ENCODE data around the gene TRPM1.

Gene TRPM1

GRCh38 chr15:31046759-31047359 lies 54.7 kb downstream of the TRPM1 start:
- DNase-seq = no peak

GRCh38 chr15:31045606-31046005 lies 55.9 kb downstream of the TRPM1 start:
- DNase-seq = no peak

DNA sequence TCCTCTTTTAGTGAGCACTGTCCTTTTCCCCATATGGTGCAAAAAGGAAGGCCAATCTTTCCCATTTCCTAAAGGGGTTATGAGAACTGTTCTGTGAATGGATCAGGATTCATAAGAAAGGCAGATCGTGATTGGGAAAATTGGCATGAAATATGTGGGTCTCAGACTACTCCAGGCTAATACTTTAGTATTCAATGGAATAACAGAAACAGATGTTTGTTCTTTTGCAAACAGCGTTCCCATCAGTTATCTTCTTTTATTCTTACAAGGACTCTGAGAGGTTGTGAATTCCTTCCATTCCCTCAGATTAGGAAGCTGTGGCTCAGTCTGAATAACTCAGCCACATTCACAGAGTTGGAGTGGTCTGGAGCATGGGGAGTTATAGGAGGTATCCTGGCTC lies 58.8 kb downstream of the TRPM1 start:
- DNase-seq = no peak

- no peak for DNase-seq
Measured at GRCh38 chr15:31041610-31042009, 59.9 kb downstream of the TRPM1 start.

- no peak for DNase-seq
Measured at GRCh38 chr15:31040611-31041010, 60.9 kb downstream of the TRPM1 start.

DNA sequence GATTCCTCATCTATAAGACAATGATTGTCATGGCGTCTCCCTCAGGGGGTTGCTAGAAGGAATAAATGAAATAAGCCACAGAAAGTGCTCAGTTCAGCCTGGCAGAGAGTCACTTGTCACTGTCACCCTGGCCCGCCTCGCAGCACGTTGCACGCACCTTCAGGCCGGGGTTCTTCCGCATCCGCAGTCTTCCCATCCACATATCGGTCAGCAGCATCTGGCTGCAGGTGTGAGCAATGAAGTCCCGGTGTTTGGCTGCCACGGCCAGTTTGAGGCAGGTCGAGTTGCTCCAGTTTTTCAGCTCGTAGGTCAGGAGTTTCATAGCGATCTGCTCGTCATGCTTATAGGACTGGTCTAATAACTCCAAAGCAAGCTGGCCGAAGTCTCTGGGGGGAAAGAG lies 61.6 kb downstream of the TRPM1 start:
- DNase-seq = no peak

GRCh38 chr15:31037731-31038477 lies 63.6 kb downstream of the TRPM1 start:
- no peak for DNase-seq

- no peak for DNase-seq
Measured at GRCh38 chr15:31036783-31037182, 64.7 kb downstream of the TRPM1 start.

GRCh38 chr15:31035610-31036009 lies 65.9 kb downstream of the TRPM1 start:
- no peak for DNase-seq

DNA sequence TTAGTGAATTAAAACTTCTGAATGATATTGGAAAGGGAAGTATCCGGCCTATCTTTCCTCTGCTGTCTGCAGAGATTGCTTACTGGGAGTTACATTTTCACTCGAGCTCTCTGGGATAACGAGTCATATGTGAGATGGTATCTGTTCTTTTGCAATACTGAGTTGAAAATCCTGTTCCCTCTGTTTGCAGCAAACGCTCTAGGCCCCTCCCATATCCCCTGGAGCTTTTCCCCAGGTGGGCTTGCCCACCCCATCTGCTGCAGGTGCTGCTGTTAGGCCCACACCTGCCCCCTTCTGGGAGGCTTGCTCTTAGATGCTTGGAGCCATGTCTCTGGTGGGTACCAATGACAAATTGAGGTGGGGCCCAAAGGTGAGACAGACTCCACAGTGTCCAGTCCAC lies 67.4 kb downstream of the TRPM1 start:
- no peak for DNase-seq

DNA sequence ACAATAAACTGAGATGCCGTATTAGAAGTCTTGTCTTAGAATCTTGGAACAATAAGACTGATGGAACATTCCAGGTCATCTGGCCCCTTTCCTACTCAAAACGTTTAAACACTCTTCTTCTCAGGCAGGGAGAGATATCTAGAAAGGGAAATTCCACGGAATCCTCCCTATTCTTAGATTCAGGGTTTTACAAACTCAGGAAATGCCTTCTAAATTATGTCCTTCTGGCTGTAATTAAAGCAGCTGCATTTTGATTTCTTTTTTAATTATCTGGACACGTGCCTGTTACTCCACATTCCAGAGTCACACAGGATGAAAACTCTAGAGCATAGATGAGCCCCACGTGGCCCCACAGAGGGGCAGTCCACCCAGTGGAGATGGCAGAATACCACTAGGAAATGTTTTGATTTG lies 68.6 kb downstream of the TRPM1 start:
- DNase-seq = no peak

DNA sequence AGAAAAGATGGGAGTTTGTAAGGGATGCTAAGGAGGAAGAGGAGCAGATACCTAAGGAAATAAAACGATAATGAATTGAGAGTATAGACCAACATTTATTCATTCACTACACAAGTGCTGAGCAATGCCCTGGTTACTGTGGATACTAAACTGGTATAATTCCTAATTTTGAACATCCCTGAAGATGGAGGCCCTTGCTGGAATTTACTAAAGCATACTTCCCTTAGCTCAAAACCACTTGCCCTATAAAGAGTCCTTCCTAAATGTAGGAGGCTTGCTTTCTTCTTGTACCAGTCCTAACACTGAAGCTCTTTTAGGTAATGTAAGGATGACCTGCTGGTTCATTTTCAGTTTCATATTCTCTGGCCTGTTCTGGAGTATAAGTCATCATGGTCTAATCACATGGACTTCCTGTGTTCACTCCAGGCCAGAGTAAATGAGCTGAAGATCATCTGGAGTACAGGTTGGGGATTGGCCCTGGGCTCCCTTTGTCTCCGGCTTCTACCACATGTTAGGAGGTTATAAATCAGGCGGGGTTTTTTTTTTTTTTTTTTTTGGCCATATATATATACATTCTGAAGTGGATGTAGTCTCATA lies 70.0 kb downstream of the TRPM1 start:
- DNase-seq = no peak

DNA sequence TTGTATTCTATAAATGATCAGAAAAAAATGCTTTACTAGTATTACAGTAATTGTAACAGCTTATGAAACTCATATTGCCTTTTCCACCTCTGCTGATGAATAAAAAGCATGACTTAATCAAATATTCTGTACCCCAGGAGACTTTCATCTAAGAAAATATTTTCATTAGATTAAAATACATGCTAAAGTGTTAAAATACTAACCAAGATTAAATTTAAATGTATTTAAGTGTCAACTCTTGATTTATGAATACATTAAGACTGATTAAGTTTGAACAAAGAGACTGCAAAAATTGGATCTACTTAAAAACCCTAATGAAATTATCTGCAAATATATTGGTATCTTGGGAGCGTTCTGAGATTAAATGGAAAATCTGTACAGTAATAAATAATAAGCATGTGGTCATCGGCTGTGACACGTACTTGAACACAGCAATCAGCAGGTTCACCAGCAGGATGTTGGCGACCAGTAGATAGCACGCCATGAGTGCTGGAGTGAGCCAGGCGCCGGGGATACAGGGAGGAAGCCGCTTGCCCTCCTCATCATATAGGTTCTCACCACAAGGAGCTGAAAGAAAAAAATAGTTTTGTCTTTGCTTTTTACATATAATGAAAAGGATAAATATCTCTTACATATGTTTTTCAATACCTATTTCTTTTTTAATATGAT lies 73.5 kb downstream of the TRPM1 start:
- DNase-seq = no peak

GRCh38 chr15:31025996-31026395 lies 75.5 kb downstream of the TRPM1 start:
- no peak for DNase-seq

- DNase-seq = no peak
Measured at GRCh38 chr15:31024979-31025378, 76.5 kb downstream of the TRPM1 start.

DNA sequence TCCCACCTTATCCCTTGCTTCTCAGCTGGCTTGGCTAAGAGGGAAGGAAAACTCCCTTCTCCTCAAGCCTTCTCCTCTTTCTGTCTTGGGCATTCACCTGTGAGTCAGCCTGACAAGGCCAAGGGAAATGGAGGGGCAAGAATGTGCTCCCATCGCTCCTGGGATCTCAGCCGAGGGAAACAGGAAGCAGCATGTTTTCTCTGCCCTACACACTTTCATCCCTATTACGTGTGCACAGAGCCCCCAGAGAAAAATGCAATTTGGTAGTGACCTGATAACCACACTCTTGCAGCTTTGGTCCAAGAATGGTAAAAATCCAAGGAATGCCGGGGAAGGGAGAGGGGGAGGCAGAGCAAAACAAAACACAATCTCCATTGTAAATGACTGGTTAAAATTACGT lies 77.2 kb downstream of the TRPM1 start:
- no peak for DNase-seq

DNA sequence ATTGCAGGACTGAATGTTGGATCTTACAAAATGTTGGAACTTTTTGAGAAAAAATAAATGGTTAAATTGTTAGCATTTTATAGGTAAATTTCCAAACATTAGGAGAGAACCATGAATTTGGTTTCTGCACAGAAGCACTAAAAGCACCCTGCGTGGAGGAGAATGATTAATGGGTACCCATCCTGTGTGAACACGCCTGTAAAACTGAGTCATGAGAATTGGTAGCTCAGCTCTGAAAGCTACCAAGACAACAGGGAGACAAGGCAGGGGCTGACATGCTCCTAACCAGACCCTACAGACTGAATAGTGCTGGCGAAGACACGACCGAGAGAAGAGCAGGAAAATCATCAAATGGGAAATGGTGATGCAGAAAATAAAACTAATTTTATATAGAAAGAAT lies 77.7 kb downstream of the TRPM1 start:
- DNase-seq = no peak

- DNase-seq = no peak
Measured at GRCh38 chr15:31021067-31021665, 80.4 kb downstream of the TRPM1 start.

- no peak for DNase-seq
Measured at GRCh38 chr15:31020542-31020941, 81.0 kb downstream of the TRPM1 start.

DNA sequence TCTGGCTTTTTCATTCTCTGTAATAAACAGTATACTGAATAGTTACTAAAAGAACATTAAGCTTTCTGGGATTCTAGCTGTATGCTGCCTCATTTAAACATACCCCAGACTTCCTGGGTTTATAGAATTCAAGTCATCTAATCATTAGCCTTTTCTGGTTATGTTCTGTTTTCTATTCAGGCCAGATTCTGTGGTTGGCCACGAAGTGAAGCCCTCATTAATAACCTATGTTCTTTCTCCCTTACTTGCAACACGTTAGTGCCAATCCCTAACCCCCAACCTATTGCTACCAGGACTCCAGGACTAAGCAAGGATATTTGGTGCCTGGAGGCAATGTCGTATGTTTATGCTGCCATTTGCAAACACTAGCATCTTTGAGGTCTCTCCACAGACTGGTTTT lies 81.5 kb downstream of the TRPM1 start:
- DNase-seq = no peak

GRCh38 chr15:31017311-31017710 lies 84.2 kb downstream of the TRPM1 start:
- no peak for DNase-seq

DNA sequence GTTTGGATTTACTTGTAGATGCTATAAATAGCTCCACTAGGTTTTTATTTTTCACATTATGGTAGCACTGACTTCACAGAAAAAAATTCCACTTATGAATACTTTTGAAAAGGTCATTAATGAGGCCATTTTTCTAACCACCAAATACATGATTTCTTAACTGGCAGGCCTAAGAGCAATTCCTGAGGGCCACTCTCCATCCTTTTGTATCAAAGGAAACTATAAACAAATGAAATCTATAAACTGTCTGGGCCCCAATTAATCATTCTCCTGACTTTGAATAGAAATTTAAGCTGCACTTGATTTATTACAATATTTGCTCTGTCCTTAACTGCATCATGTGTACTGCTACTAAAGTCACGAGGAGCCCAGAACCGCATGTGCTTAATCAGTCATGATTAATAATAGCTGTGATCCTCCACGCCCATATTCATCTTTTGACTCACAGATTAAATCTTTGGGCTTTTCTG lies 85.0 kb downstream of the TRPM1 start:
- no peak for DNase-seq

- DNase-seq = no peak
Measured at GRCh38 chr15:31014608-31014925, 87.0 kb downstream of the TRPM1 start.
